HG03439 (cell line): ENCODE measurements around the gene BCORL1.

Source experiments
- ATAC-seq: cut with Tn5 transposase; IDR thresholded peaks from one replicate; pipeline ENCODE4 v1.9.1; 2021; ENCODE audit warnings: mild to moderate bottlenecking, moderate library complexity; ENCODE audit not compliant: unreplicated experiment

The BCORL1 gene

DNA sequence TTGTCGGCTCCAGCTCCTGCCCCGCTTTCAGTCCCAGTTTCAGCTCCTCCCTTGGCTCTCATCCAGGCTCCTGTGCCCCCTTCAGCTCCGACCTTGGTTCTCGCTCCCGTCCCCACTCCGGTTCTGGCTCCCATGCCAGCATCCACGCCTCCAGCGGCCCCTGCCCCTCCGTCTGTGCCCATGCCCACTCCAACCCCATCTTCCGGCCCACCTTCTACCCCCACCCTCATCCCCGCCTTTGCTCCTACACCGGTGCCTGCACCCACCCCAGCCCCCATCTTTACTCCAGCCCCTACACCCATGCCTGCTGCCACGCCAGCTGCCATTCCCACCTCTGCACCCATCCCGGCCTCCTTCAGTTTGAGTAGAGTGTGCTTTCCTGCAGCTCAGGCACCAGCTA, 31.2 kb downstream of the BCORL1 start:
- ATAC-seq, result no peak

DNA sequence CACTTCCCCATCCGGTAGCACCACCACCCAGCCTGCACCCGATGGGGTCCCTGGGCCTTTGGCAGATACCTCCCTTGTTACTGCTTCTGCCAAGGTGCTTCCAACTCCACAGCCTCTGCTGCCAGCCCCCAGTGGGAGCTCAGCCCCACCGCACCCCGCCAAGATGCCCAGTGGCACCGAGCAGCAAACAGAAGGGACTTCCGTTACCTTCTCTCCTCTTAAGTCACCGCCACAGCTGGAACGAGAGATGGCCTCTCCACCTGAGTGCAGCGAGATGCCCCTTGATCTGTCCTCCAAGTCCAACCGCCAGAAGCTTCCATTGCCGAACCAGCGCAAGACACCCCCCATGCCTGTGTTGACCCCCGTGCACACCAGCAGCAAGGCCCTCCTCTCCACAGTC, 31.9 kb downstream of the BCORL1 start:
- no peak for ATAC-seq

GRCh38 chrX:130014770-130015169, 32.3 kb downstream of the BCORL1 start:
- no peak for ATAC-seq

DNA sequence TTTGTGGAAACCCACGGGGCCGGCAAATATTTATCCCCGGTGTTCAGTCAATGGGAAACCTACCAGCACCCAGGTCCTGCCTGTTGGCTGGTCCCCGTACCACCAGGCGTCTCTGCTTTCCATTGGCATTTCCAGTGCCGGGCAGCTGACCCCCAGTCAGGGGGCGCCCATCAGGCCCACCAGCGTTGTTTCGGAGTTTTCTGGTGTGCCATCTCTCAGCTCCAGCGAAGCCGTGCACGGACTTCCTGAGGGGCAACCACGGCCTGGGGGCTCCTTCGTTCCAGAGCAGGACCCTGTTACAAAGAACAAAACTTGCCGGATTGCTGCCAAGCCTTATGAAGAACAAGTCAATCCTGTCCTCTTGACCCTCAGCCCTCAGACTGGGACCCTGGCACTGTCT, 32.7 kb downstream of the BCORL1 start:
- ATAC-seq, result no peak

DNA sequence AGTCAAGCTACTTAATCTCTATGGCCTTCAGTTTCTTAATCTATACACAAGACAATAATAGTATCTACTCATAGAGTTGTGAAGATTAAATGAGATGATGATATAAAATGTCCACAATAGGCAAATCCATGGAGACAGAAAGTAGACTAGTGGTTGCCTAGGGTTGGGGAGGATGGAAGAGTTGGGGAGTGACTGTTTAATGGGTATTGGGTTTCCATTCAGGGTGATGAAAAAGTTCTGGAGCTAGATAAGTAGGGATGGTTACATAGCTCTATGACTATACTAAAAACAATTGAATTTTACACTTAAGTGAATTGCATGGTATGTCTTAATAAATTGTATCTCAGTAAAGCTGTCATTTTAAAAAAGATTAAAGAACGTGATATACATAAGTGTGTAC, 35.7 kb downstream of the BCORL1 start:
- no peak for ATAC-seq

GRCh38 chrX:130020661-130021324, 38.4 kb downstream of the BCORL1 start:
- ATAC-seq, result no peak

GRCh38 chrX:130024127-130024526, 41.7 kb downstream of the BCORL1 start:
- ATAC-seq, result peak; percentile 99

- no peak for ATAC-seq
Measured at GRCh38 chrX:130025256-130025655, 42.8 kb downstream of the BCORL1 start.

GRCh38 chrX:130027569-130027968, 45.1 kb downstream of the BCORL1 start:
- no peak for ATAC-seq

- no peak for ATAC-seq
Measured at GRCh38 chrX:130028196-130028595, 45.8 kb downstream of the BCORL1 start.

DNA sequence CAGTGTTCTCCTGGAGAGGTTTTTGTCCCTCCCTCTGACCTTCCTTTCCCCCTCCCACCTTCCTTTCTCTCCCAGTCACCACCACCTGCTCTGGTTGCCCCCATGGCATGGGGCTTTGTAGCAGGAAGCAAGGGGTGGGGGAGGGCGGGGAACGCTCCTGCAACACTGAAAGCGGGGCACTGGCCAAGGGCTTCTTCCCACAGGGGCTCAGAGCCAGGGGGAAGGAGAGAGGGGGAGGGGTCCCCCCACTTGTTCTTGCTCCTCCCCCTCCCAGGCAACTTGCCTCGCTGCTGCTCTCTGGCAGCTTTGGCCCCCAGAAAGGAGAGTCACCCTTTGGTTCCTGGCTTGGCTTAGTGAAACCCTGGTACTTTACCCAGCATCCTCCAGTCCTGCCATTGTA, 48.4 kb downstream of the BCORL1 start:
- no peak for ATAC-seq

DNA sequence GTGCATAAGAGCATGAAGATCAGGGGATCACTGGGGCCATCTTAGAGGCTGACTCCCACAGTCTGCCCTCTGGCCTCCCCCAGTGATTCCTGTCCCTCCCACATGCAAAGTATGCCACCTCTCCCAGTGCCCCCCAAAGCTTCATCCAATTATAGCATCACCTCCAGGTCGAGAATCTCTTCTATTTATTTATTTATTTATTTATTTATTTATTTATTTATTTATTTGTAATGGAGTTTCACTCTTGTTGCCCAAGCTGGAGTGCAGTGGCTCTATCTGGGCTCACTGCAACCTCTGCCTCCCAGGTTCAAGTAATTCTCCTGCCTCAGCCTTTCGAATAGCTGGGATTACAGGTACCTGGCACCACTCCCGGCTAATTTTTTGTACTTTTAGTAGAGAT, 50.1 kb downstream of the BCORL1 start:
- no peak for ATAC-seq

DNA sequence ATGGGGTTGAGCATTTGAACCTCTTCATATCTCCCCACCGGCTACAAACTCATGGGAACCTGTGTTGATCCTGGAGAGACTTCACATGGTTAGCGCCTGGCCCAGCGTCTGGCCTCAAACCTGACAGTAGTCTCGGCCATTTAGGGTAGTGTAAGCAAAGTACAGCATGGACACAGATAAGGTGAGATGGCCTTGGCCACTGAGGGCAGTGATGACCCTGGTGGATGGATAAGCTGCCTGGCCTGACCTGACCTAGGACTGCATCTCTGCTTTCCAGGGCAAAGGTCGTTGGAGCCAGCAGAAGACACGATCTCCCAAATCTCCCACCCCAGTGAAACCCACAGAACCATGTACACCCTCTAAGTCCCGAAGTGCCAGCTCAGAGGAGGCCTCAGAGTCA, 51.7 kb downstream of the BCORL1 start:
- ATAC-seq, result no peak

GRCh38 chrX:130039847-130040246, 57.4 kb downstream of the BCORL1 start:
- ATAC-seq, result no peak

DNA sequence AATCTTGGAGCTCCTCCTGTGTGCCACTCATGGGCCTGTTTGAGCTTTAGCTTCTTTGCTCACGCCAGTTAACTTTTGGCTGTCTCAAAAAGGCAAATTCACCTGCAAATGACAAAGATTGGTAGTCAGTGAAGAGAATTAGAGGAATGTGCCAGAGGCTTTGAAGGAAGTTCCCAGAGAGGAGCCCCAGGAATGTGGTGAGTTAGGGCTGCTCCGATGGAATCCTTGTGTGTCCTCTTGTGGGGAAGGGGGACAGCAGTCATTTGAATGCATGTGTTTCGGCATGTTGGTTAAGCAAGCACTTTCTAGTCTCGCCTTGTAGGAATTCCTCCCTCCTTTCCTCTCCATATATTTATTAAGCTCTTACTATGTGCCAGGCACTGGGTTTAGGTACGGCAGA, 65.0 kb downstream of the BCORL1 start:
- no peak for ATAC-seq

DNA sequence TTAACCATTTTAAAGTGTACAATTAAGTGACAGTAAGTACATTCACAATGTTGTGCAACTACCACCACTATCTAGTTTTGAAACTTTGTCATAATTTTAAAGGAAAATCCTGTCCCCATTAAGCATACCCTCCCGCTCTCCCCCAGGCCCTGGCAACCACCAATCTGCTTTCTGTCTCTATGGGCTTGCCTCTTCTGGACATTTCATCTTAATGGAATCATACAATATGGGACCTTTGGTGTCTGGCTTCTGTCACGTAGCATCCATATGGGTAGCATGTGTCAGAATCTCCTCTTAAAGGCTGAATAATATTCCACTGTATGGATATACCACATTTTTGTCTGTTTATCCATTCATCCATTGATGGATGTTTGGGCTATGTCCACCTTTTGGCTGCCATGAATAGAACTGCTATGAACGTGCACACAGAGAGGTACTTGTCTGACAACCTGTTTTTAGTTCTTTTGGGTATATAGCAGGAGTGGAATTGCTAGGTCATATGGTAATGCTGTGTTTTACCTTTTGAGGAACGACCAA, 66.3 kb downstream of the BCORL1 start:
- ATAC-seq, result no peak

DNA sequence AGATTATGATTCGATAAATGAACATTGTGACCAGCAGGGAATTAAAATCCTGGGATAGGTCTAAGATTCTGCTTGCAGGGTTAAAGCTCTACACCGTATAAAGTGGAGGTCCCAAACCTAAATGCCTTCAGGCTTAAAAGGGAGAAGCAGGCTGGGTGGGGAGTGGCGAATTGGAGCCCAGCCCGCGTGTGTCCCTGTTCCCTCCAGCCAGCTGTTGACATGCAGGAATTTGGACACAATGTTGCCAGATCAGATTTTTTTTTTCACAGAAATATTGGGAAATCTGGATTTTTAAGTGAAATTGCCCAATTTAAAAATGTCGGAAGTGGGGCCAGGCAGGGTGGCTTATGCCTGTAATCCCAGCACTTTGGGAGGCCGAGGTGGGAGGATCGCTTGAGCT, 67.4 kb downstream of the BCORL1 start:
- no peak for ATAC-seq

GRCh38 chrX:130051176-130051845, 68.9 kb downstream of the BCORL1 start:
- ATAC-seq, result no peak

GRCh38 chrX:130053236-130053635, 70.8 kb downstream of the BCORL1 start:
- ATAC-seq, result no peak

- ATAC-seq, result no peak
Measured at GRCh38 chrX:130055103-130055502, 72.7 kb downstream of the BCORL1 start.

DNA sequence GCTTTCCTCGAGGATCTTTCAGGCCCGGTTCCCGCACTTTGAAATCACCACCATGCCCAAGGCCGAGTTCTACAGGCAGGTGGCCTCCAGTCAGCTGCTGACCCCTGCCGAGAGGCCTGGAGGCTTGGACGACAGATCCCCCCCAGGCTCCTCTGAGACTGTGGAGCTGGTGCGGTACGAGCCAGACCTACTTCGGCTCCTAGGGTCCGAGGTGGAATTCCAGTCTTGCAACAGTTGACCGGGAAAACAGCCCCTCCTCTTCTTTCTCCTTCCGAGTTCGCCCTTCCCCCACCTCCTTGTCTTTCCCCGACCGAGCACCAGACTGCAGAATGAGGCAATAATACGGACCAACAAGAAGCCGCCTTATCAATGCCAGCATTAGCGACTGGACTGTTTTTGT, 73.5 kb downstream of the BCORL1 start:
- no peak for ATAC-seq

DNA sequence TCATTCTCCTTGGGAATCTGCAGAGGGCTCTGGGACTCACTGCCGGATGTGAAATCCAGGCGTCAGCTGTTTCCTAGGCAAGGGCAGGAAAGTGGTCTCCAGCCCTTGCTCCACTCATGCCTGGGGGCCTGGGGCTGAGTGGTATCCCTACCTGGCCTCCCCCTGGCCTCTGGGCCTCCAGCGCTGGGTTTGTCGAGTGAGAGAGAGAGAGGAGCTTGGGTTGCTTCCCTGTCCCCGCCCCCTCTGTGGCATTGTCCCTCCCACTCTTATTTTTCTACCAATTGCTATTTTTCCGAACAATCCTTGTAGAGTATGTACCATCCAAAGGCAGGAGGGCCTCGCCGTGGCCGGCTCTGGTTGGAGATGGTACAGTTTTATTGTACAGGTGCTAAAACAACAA, 74.8 kb downstream of the BCORL1 start:
- no peak for ATAC-seq

GRCh38 chrX:130058652-130059051, 76.2 kb downstream of the BCORL1 start:
- ATAC-seq, result no peak
